Measurements from ENCODE around the gene TTC21A. TPM values are rescaled to one million over a fixed set of nuclear protein-coding genes. Genes with fewer than 3 reads are reported as not detected.

Gene TTC21A
- total and polyA plus RNA-seq, 4 donors, result 1.8 to 15.0 (median 7.6) TPM

DNA sequence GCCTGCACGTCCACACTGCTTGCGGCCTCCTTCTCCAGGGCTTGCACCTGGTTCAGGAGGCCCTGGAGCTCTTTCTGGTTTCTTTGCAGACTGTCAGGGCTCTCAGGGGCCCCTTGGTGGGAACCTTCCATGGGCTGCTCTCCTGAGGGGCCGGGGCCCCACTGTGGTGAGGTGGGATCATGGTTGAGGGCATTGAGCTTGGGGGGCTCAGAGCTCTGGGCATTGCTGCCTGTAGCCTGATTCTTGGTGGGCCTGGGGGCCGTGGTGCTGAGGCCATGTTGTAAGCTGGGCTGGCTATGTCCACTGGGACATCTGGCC lies 77.4 kb downstream of the TTC21A start:
- no peak for ATAC-seq (ENCODE audit: low FRiP score)
- Histone ChIP-seq H3K27ac (ENCODE audit: low read depth in 1 of 2, low read length in 2 of 2) (no peak overlapping the region), H3K4me1 (ENCODE audit: control insufficient read depth in 1 of 2, insufficient read depth in 2 of 2, low read length in 2 of 2) (no peaks in the 10 kb centered on the region), H3K9me3 (ENCODE audit: control insufficient read depth, low read length) (no peaks in the 10 kb centered on the region), H3K4me3 (ENCODE audit: low read length in 2 of 2) (no peak overlapping the region), H3K36me3 (ENCODE audit: control insufficient read depth in 1 of 2, insufficient read depth in 2 of 2, low read length in 1 of 2) (no peaks in the 10 kb centered on the region), H3K27me3 (ENCODE audit: control insufficient read depth in 1 of 2, insufficient read depth in 2 of 2, low read length in 1 of 2) (no peaks in the 10 kb centered on the region)
- intact Hi-C loops (cut with DNase I), result loop anchor here (5.0 to 10.0 kb wide), 3 partner anchors 50 to 200 kb away; partner anchors contain the start of genes GORASP1 (in 1 of the 2), SLC25A38 (in 1 of the 2) and TTC21A (in 1 of the 2)
- WGBS, 2 donors, result 95 to 97% methylated on average over 4 of the region's 4 CpGs
- DNase-seq, result no peak

DNA sequence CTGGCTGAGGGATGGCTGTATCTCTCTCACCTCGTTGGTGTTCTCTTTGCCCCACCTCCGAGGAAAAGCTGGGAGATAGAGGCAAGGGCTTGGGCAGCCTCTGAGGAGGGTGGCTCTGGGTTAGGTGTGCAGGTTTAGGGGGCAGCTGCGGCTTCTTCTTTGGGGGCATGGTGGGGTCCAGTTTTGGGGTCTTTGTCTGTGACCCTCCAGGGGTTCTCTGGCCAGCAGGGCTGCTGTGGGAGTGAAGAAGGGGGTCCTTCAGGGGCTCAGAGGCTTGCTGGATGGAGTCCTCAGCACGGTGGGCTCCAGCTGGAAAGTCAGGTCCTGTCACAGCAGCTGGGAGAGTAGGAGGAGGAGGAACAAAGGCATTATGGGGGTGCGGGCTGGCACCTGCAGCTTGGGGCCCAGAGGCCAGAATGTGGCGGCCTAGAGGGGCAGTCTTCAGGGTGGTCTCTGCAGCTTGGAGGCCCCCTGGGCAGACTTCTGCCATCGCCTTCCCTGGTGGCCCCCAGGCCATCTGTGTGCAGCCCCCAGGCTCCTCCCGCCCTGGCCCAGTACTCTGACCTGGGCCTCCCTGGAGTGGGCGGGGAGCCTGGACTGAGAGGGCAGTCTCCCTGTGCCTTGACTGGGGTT lies 78.0 kb downstream of the TTC21A start:
- H3K36me3 ChIP-seq (ENCODE audit: control insufficient read depth in 1 of 2, insufficient read depth in 2 of 2, low read length in 1 of 2), result no peaks in the 10 kb centered on the region
- DNase-seq, result no peak
- ATAC-seq (ENCODE audit: low FRiP score), result no peak
- H3K4me3 ChIP-seq (ENCODE audit: low read length in 2 of 2), result no peak overlapping the region
- intact Hi-C loops (cut with DNase I), result loop anchor here (10.0 kb wide), 2 partner anchors 51 to 199 kb away; partner anchors contain the start of gene SLC25A38 (in 1 of the 2)
- H3K4me1 ChIP-seq (ENCODE audit: control insufficient read depth in 1 of 2, insufficient read depth in 2 of 2, low read length in 2 of 2), result no peaks in the 10 kb centered on the region
- no peaks in the 10 kb centered on the region for H3K9me3 ChIP-seq (ENCODE audit: control insufficient read depth, low read length)
- H3K27me3 ChIP-seq (ENCODE audit: control insufficient read depth in 1 of 2, insufficient read depth in 2 of 2, low read length in 1 of 2), result no peaks in the 10 kb centered on the region
- WGBS, 2 donors, result 95 to 96% methylated on average over 9 of the region's 9 CpGs
- H3K27ac ChIP-seq (ENCODE audit: low read depth in 1 of 2, low read length in 2 of 2), result no peak overlapping the region

DNA sequence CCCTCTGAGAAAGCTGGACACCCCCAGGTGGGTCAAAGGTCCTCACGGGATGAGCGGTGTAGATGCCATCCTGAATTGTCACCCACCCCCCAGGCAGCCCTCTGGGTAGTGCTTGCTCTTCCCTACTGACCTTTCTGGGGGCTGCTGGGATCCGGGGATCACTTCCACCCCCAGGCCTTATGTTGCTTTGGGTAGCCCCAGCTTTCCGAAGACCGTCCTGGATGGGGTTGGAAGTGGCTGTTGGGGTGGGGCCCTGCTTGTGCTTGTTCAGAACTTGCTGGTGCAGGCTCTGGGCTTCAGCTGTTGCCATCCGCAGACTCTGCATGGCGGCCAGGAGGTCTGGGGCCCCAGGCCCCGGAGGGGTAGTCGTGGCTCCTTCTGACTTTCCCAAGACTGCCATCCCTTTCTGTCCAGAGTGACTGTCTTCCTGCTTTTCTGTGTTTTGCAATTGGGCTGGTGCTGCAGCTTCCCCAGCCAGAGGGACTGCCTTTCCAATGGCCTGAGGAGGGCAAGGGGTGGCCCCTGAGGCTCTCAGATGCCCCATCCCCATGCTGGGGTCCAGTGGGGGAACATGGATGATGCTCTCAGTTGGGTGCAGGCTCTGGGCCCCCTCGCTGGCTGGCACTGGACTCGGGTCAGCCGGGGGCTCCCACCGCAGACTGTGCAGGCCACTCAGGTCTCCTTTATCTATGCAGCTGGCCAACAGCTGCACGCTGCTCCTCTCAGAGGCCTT lies 78.6 kb downstream of the TTC21A start:
- no peak overlapping the region for H3K4me3 ChIP-seq (ENCODE audit: low read length in 2 of 2)
- no peaks in the 10 kb centered on the region for H3K4me1 ChIP-seq (ENCODE audit: control insufficient read depth in 1 of 2, insufficient read depth in 2 of 2, low read length in 2 of 2)
- H3K36me3 ChIP-seq (ENCODE audit: control insufficient read depth in 1 of 2, insufficient read depth in 2 of 2, low read length in 1 of 2), result no peaks in the 10 kb centered on the region
- intact Hi-C loops (cut with DNase I), result loop anchor here (10.0 kb wide), 2 partner anchors 51 to 199 kb away; partner anchors contain the start of gene SLC25A38 (in 1 of the 2)
- no peak overlapping the region for H3K27ac ChIP-seq (ENCODE audit: low read depth in 1 of 2, low read length in 2 of 2)
- H3K27me3 ChIP-seq (ENCODE audit: control insufficient read depth in 1 of 2, insufficient read depth in 2 of 2, low read length in 1 of 2), result no peaks in the 10 kb centered on the region
- 96% methylated on average over 14 of the region's 14 CpGs for WGBS, 2 donors
- DNase-seq, result no peak
- H3K9me3 ChIP-seq (ENCODE audit: control insufficient read depth, low read length), result no peaks in the 10 kb centered on the region
- no peak for ATAC-seq (ENCODE audit: low FRiP score)

DNA sequence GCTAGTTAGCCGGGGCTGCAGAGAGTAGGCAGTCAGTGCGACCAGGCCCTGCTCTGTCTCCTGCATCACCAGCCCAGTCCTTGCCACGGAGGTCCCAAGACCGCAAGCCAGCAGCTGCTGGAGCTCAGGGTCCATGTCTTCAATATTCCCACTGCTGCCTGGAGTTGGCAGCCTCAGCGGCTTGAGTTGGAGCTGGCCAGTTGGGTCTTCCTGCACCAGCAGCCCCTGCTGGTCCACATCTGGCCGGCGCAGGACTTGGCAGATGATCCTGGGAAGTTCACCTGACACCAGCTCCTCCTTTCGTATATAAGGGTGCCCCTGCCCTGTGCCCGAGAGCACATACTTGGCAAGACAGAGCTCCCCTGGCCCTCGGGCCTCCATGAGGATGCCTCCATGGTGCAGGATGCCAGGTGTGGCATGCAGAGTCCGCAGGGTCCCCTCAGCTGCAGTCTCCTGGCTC lies 79.2 kb downstream of the TTC21A start:
- Histone ChIP-seq H3K9me3 (ENCODE audit: control insufficient read depth, low read length) (no peaks in the 10 kb centered on the region), H3K36me3 (ENCODE audit: control insufficient read depth in 1 of 2, insufficient read depth in 2 of 2, low read length in 1 of 2) (no peaks in the 10 kb centered on the region), H3K27me3 (ENCODE audit: control insufficient read depth in 1 of 2, insufficient read depth in 2 of 2, low read length in 1 of 2) (no peaks in the 10 kb centered on the region), H3K27ac (ENCODE audit: low read depth in 1 of 2, low read length in 2 of 2) (no peak overlapping the region), H3K4me3 (ENCODE audit: low read length in 2 of 2) (no peak overlapping the region), H3K4me1 (ENCODE audit: control insufficient read depth in 1 of 2, insufficient read depth in 2 of 2, low read length in 2 of 2) (no peaks in the 10 kb centered on the region)
- intact Hi-C loops (cut with DNase I), result loop anchor here (10.0 kb wide), 2 partner anchors 52 to 198 kb away; partner anchors contain the start of gene SLC25A38 (in 1 of the 2)
- DNase-seq (no peak), ATAC-seq (ENCODE audit: low FRiP score) (no peak)
- WGBS, 2 donors, result 91 to 93% methylated on average over 11 of the region's 11 CpGs

DNA sequence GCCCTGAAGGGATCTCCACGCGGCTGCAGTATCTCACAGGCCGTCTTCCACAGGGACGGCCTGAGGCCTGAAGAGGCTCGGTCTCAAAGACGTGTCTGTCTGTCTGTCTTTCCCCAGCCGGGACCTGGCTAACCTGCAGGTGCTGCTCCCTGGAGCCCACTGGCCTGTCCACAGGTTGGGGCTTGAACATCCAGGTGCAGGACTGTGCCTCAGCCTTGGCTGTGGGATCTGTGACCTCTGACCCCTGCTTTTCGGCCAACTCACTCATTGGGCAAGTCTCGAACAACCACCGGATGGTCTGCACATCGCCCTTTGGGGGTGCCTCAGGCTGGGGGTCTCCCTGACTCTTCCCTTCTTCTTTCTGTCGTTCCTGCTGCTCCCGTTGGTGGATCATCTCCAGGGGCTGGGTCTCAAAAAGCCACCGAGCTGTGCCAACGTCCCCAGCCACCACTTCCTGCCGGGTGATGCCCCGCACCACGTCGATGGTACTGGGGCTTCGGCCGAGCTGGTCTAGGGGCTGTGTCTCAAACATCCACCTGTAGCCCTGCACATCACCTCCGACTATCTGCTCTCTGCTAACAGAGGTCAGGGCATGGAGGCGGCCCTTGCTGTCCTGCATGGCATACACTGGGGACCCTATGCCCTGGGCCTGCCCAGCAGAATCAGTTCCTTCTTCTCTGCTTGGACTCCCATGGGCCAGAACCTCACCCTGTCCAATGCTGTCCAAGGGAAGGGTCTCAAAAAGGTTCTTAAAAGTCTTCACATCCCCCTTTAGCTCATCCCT lies 80.1 kb downstream of the TTC21A start:
- intact Hi-C loops (cut with DNase I), result loop anchor here (2.0 to 10.0 kb wide), 3 partner anchors 53 to 197 kb away; partner anchors contain the start of gene SLC25A38 (in 1 of the 2)
- Histone ChIP-seq H3K4me1 (ENCODE audit: control insufficient read depth in 1 of 2, insufficient read depth in 2 of 2, low read length in 2 of 2) (no peaks in the 10 kb centered on the region), H3K27me3 (ENCODE audit: control insufficient read depth in 1 of 2, insufficient read depth in 2 of 2, low read length in 1 of 2) (no peaks in the 10 kb centered on the region)

More for the DNA sequence above, 80.1 kb downstream of the TTC21A start:
- H3K9me3 ChIP-seq (ENCODE audit: control insufficient read depth, low read length), result no peaks in the 10 kb centered on the region
- no peak overlapping the region for H3K27ac ChIP-seq (ENCODE audit: low read depth in 1 of 2, low read length in 2 of 2)
- H3K4me3 ChIP-seq (ENCODE audit: low read length in 2 of 2), result no peak overlapping the region
- ATAC-seq (ENCODE audit: low FRiP score) (no peak), DNase-seq (no peak)
- WGBS, 2 donors, result 91 to 95% methylated on average over 22 to 23 of the region's 23 CpGs
- H3K36me3 ChIP-seq (ENCODE audit: control insufficient read depth in 1 of 2, insufficient read depth in 2 of 2, low read length in 1 of 2), result no peaks in the 10 kb centered on the region

Small RNA genes lying within 50 kb of the gene (microRNA-seq; reads per million reads assigned to microRNA genes)
- 0 reads per million in 2 donors for gene MIR6822

Other genes starting within 250 kb of the TTC21A start
- gene SCN11A, start 55.7 kb upstream of the TTC21A start, total RNA-seq, result under 1 TPM; 0.16 to 0.93 TPM
- not detected for gene SCN11A, start 55.7 kb upstream of the TTC21A start, polyA plus RNA-seq
- gene WDR48, start 55.7 kb upstream of the TTC21A start, total RNA-seq, result 10 to 100 TPM; 27.0 to 39.3 TPM
- gene WDR48, start 55.7 kb upstream of the TTC21A start, polyA plus RNA-seq, result 10 to 100 TPM; 17.3 to 29.7 TPM
- 10 to 100 TPM; 52.3 to 62.2 TPM for gene GORASP1, start 53 bp upstream of the TTC21A start, total RNA-seq
- 10 to 100 TPM; 14.7 to 66.3 TPM for gene GORASP1, start 53 bp upstream of the TTC21A start, polyA plus RNA-seq
- 100 to 1,000 TPM in 1 of 2 donors, 10 to 100 TPM in 1; 41.9 to 117 TPM for gene CSRNP1, start 45.9 kb downstream of the TTC21A start, total RNA-seq
- gene CSRNP1, start 45.9 kb downstream of the TTC21A start, polyA plus RNA-seq, result 10 to 100 TPM; 15.8 to 27.3 TPM
- gene XIRP1, start 84.9 kb downstream of the TTC21A start, total RNA-seq, result under 1 TPM in 1 of 2 donors, not detected in 1; 0.19 TPM
- under 1 TPM; 0.13 to 0.75 TPM for gene XIRP1, start 84.9 kb downstream of the TTC21A start, polyA plus RNA-seq
- gene CX3CR1, start 172.4 kb downstream of the TTC21A start, total RNA-seq, result 1 to 10 TPM in 1 of 2 donors, under 1 TPM in 1; 0.94 to 6.5 TPM
- under 1 TPM; 0.18 to 0.50 TPM for gene CX3CR1, start 172.4 kb downstream of the TTC21A start, polyA plus RNA-seq
- not detected for gene CCR8, start 222.0 kb downstream of the TTC21A start, total RNA-seq
- not detected for gene CCR8, start 222.0 kb downstream of the TTC21A start, polyA plus RNA-seq